ENCODE data around the gene IRF6.
A peak's percentile ranks its signal among the peaks of the same experiment; 100 is the strongest.

IRF6 gene

GRCh38 chr1:209766051-209766450, 39.9 kb downstream of the IRF6 start:
- H3K4me3 ChIP-seq (ENCODE audit: low read depth, low read length) = no peak overlapping the region
- TF ChIP-seq CTCF (conservative IDR thresholded peaks at IDR 0.05; ENCODE audit: low read depth, low read length) = no peak
- DNase-seq (ENCODE audit: low read depth) = peak; percentile 8

- no peak for DNase-seq (ENCODE audit: low read depth)
- no peak for TF ChIP-seq CTCF (conservative IDR thresholded peaks at IDR 0.05; ENCODE audit: low read depth, low read length)
- H3K4me3 ChIP-seq (ENCODE audit: low read depth, low read length) = no peak overlapping the region
Observed at GRCh38 chr1:209761011-209761635, 44.8 kb downstream of the IRF6 start.

- no peak overlapping the region for H3K4me3 ChIP-seq (ENCODE audit: low read depth, low read length)
- no peak for DNase-seq (ENCODE audit: low read depth)
- TF ChIP-seq CTCF (conservative IDR thresholded peaks at IDR 0.05; ENCODE audit: low read depth, low read length) = no peak
Observed at GRCh38 chr1:209759829-209760359, 46.0 kb downstream of the IRF6 start.

- no peak for DNase-seq (ENCODE audit: low read depth)
- no peak overlapping the region for H3K4me3 ChIP-seq (ENCODE audit: low read depth, low read length)
- no peak for TF ChIP-seq CTCF (conservative IDR thresholded peaks at IDR 0.05; ENCODE audit: low read depth, low read length)
Observed at GRCh38 chr1:209758400-209758799, 47.5 kb downstream of the IRF6 start.

- no peak for DNase-seq (ENCODE audit: low read depth)
- H3K4me3 ChIP-seq (ENCODE audit: low read depth, low read length) = no peak overlapping the region
- no peak for TF ChIP-seq CTCF (conservative IDR thresholded peaks at IDR 0.05; ENCODE audit: low read depth, low read length)
Observed at GRCh38 chr1:209756615-209757445, 49.1 kb downstream of the IRF6 start.

GRCh38 chr1:209755926-209756614, 49.9 kb downstream of the IRF6 start, which contains the start of gene TRAF3IP3:
TRAF3IP3 (plus strand) TSS chr1:209756053; CDS start chr1:209760040, 3,987 bp downstream.
- H3K4me3 ChIP-seq (ENCODE audit: low read depth, low read length) = no peak within 1 kb of the TSS
- DNase-seq (ENCODE audit: low read depth) = peak; percentile 11
- TF ChIP-seq CTCF (conservative IDR thresholded peaks at IDR 0.05; ENCODE audit: low read depth, low read length) = no peak
